ENCODE measurements around the gene CST7.

CST7 gene

GRCh38 chr20:25006431-25007167, 57.5 kb downstream of the CST7 start:
- no peak for DNase-seq

GRCh38 chr20:25007491-25008305, 58.6 kb downstream of the CST7 start:
- no peak for DNase-seq

GRCh38 chr20:25008388-25009217, 59.5 kb downstream of the CST7 start:
- DNase-seq: no peak

Measured in NK-92 treated with Interleukin-12 subunit alpha and Interleukin-12 subunit beta, amount 100 ng/mL, for 24 hours (cell line).